Measurements from ENCODE around the gene PTGS1.

DNA sequence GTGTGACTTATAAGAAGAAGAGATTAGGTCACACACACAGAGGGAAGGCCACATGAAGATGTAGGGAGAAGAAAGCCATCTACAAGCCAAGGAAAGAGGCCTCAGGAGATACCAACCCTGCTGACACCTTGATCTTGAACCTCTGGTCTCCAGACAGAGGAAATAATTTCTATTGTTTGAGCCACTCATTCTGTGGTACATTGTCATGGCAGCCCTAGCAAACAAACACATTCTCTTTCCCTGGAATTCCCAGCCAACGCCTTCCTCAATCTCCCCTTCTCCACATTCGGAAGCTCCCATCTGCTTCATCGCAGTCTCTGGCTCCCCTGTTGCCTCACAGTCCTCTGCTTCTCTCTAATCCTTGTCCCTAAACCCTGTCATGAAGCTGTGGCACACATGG lies 16.7 kb downstream of the PTGS1 start:
- TF ChIP-seq, protein P1, sequence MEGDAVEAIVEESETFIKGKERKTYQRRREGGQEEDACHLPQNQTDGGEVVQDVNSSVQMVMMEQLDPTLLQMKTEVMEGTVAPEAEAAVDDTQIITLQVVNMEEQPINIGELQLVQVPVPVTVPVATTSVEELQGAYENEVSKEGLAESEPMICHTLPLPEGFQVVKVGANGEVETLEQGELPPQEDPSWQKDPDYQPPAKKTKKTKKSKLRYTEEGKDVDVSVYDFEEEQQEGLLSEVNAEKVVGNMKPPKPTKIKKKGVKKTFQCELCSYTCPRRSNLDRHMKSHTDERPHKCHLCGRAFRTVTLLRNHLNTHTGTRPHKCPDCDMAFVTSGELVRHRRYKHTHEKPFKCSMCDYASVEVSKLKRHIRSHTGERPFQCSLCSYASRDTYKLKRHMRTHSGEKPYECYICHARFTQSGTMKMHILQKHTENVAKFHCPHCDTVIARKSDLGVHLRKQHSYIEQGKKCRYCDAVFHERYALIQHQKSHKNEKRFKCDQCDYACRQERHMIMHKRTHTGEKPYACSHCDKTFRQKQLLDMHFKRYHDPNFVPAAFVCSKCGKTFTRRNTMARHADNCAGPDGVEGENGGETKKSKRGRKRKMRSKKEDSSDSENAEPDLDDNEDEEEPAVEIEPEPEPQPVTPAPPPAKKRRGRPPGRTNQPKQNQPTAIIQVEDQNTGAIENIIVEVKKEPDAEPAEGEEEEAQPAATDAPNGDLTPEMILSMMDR (optimal IDR thresholded peaks at IDR 0.05 in 1 of 3, IDR thresholded peaks at IDR 0.05 in 1 of 3, conservative IDR thresholded peaks at IDR 0.05 in 1 of 3; ENCODE audit: extremely low read depth in 1 of 3, insufficient read depth in 2 of 3, low read length in 3 of 3): no peak
- no peak for TF ChIP-seq EZH2 (IDR thresholded peaks at IDR 0.05; ENCODE audit: low read length)
